HG02571 (cell line): ENCODE measurements around the gene ZNF362.
A peak's percentile ranks its signal among the peaks of the same experiment; 100 is the strongest.

ENCODE experiments used
- ATAC-seq: cut with Tn5 transposase; IDR thresholded peaks from one replicate; pipeline ENCODE4 v1.9.1; 2021; ENCODE audit warnings: mild to moderate bottlenecking, moderate library complexity; ENCODE audit not compliant: unreplicated experiment

The ZNF362 gene

DNA sequence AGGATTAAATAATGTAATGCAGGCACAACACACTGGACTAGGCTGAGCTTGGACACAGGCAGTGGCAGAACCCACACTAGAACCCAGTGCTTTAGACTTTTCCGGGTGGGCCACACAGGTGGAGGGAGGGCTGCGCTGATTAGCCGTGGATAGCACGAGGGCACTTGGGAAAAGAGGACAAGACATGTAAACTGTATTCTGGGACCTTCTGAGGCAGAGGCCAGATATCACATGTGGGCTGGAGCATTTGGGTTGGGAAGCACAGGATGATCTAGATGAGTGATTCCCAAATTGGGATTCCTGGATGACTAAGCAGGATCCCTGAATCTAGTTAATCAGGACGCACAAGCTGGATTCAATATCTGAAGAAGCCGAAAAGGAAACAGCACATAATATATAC is 84.9 kb downstream of the ZNF362 start:
- no peak for ATAC-seq

DNA sequence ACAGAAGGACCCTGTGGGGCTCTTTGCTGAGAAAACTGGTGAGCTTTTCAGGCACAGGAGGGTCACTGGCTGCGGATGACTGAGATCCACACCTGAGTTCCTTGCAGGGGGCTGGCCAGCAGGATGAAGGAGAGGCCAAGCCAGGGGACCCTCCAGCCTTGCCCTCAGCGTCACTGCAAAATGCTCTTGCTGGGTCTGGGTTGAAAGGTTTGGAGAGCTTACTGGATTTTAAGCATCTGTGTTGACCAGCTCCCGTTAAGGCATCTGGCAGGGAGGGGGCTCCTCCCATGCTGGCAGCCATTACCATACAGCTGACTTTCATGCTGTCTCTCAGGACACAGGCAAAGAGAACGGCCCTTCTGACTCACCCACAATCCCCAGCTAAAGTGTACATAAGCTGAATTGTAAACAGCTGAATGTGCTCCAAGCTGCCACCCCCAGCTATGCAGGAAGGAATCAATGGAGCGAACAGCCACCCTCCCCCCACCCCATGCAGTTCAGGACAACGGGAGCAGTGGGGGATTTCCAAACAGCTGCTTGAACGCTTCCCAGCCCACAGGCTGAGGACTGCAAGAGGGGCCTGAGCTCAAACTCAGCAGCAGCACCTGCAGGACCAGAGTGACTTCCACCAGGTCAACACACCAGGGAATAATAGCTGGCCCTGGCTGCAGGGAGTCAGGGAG is 85.9 kb downstream of the ZNF362 start:
- no peak for ATAC-seq

GRCh38 chr1:33343539-33343938 is 87.2 kb downstream of the ZNF362 start:
- ATAC-seq: no peak

- ATAC-seq: no peak
Observed at GRCh38 chr1:33344896-33345560, 88.7 kb downstream of the ZNF362 start.

- ATAC-seq: no peak
Observed at GRCh38 chr1:33346533-33346926, 90.2 kb downstream of the ZNF362 start.

DNA sequence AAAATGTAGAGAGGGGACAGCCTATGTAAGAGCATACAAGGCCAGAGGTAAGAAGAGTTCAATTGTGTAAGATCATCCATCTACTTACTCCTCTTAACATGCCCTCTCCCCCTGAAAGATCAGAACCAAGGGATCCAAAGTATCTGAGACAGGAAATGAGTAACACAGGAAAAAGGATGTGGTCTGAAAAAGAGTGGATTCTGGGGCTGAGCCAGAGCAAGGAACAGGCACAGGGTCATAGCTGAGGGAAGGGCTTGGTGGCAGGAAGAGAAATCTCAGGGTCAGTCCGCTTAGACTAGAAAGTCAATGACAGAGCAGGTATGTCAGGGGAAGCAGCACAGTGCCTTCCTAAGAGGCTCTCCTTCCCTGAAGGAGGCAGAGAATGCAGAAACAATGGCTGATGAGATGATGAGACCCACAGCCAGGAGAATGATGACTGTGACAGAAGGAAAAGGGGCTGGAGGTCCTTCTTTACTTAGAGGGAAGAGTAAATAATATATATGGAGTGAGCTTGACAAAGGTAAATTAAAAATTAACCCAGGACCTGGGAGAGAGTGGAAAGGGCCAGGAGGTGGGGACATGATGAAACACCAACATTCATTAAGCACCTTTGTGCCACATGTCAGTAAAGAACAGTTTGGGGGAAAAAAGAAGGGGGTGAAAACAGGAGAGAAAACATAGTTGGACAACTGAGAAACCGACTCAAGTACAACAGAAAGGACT is 90.8 kb downstream of the ZNF362 start:
- ATAC-seq: no peak

- ATAC-seq: no peak
Observed at GRCh38 chr1:33347650-33347992, 91.3 kb downstream of the ZNF362 start.

DNA sequence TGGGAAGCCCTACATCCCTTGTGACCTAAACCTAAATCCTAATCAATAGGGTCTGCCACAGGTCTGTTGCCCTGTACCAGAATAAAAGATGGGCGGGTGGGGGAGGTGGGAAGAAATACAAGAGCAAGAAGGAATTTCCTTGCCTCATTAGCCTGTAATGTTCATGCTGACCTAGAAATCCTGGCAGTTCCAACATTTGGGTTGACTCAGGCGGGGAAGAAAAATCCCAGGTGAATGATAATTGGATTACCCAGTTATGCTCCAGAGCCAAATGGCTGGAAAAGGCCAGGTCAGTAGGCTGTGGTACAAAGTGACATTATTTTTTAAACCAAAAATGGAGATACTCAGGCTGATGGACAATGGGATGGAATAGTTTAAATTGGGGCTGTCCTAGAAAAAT is 91.9 kb downstream of the ZNF362 start:
- no peak for ATAC-seq

- ATAC-seq: no peak
Observed at GRCh38 chr1:33348676-33349080, 92.4 kb downstream of the ZNF362 start.

DNA sequence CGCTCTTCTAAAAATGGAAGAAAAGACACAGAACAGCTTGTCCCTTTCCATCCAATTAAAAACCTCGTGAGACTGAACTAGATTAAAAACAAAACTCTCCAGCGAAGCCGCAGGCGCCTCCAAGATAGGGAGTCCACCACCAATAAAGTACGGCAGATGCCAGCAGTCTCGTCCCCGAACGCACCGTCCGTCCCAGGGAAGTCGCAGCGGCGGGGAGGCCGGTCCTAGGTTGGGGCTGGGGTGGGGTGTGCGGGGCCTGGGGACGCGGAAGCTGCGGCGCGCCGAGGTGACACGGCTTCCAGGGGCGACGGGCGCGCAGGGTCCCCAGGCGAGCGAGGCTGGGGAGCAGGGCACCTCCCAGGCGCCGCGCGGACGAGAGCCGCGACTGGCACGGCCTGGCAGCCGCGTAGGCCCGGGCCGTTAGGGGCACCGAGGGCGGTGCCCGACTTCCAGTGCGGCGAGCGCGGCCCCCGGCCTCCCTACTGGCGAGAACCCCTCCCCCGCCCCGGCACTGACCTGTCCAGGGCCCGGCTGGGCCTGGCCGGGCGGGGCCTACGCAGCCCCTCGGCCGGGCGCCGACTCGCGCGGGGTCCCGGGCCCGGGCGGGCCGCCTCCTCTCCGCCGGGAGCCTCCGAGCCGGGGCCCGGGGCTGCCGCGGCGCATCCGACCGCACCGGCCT is 92.9 kb downstream of the ZNF362 start:
- peak; percentile 28 for ATAC-seq

DNA sequence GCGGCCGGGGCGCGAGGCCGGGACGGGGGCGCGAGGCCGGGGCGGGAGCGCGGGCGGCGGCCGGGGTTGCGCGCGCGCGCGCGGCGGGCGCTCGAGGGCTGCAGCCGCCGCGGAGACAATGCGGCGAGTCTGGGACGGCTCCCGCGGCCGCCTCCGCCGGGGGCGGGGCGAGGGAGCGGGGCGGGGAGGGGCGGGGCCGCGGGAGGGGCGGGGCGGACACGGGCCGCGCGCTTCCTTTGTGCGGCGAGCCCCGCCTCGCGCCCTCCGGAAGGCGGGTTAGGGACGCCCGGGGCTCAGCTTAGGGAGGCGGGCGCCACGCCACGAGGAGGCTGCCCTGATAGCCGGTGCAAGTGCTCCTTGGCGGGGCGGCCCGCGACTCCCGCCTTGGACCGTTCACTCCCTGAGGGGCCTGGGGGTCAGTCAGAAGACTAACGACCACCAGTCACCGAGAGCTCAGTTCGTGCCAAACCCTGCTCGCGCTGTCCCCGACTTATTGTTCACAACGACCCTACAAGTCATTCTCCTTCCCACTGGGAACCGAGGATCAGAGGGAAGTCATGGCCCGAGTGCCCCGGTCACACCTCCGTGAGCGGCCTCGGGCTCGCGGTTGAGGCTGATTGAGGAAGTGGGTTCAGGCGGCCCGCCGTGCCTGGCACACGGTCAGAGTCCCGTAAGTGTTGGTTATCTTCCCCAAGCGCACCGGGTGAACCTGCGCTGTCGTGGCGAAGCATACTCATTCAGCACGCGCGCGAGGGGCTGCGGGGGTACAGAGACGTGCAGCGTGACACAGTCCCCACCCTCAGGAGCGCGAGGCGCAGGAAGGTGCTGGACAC is 93.7 kb downstream of the ZNF362 start:
- peak; percentile 83 for ATAC-seq
